Liver (tissue), 9 donors: ENCODE data around the gene TLE3. TPM values are rescaled to one million over a fixed set of nuclear protein-coding genes. Genes with fewer than 3 reads are reported as not detected.

Experiments
- DNase-seq: peaks from one replicate; pipeline ENCODE4 v3.0.0-alpha.2; 2017; ENCODE audit warnings: low spot score
- H3K27ac ChIP-seq, 2 donors: one replicate each; pipeline ENCODE4 v1.7.0; 2013; ENCODE audit warnings: inconsistent platforms in 2 of 2, low read length in 2 of 2, control low read depth in 1 of 2, low read depth in 1 of 2, mild to moderate bottlenecking in 1 of 2
- H3K27me3 ChIP-seq, 4 donors: one replicate each; pipeline versions ENCODE4 v1.6.1 to v1.7.0; 2013; ENCODE audit warnings: low read length in 3 of 4, inconsistent platforms in 1 of 4, mild to moderate bottlenecking in 1 of 4, moderate library complexity in 1 of 4; ENCODE audit not compliant: control insufficient read depth in 4 of 4, insufficient read depth in 4 of 4
- H3K36me3 ChIP-seq, 4 donors: one replicate each; pipeline versions ENCODE4 v1.6.1 to v1.7.0; 2013; ENCODE audit warnings: low read length in 3 of 4, mild to moderate bottlenecking in 3 of 4, low read depth in 1 of 4, moderate library complexity in 1 of 4; ENCODE audit not compliant: control insufficient read depth in 4 of 4, insufficient read depth in 3 of 4
- H3K4me1 ChIP-seq, 4 donors: one replicate each; pipeline versions ENCODE4 v1.6.1 to v1.7.0; 2013; ENCODE audit warnings: low read length in 3 of 4, mild to moderate bottlenecking in 3 of 4, moderate library complexity in 1 of 4; ENCODE audit not compliant: control insufficient read depth in 4 of 4, insufficient read depth in 4 of 4
- H3K4me3 ChIP-seq, 3 donors: one replicate each; pipeline versions ENCODE4 v1.6.1 to v1.7.0; 2013; ENCODE audit warnings: low read length in 3 of 3, control low read depth in 1 of 3, low read depth in 1 of 3, mild to moderate bottlenecking in 1 of 3
- H3K9ac ChIP-seq, 2 donors: one replicate each; pipeline ENCODE4 v1.7.0; 2013; ENCODE audit warnings: low read length in 2 of 2, mild to moderate bottlenecking in 2 of 2, moderate library complexity in 2 of 2, control low read depth in 1 of 2, low read depth in 1 of 2
- H3K9me3 ChIP-seq, 4 donors: one replicate each; pipeline versions ENCODE4 v1.6.1 to v1.7.0; 2013; ENCODE audit warnings: low read length in 3 of 4; ENCODE audit not compliant: control insufficient read depth in 4 of 4
- EGR1 ChIP-seq, 2 donors: IDR thresholded peaks; 2 replicates each; pipeline ENCODE4 v1.6.1; 2016 to 2018; ENCODE audit warnings: antibody characterized with exemption in 2 of 2, low read depth in 2 of 2
- FOXA2 ChIP-seq: IDR thresholded peaks from 2 replicates; pipeline ENCODE4 v1.6.1; 2016; ENCODE audit warnings: antibody characterized with exemption
- GABPA ChIP-seq, 2 donors: IDR thresholded peaks in 1 of 2; conservative IDR thresholded peaks in 1 of 2; 2 replicates each; pipeline ENCODE4 v1.6.1; 2016; ENCODE audit warnings: antibody characterized with exemption in 2 of 2, mild to moderate bottlenecking in 1 of 2, moderate library complexity in 1 of 2
- HNF4A ChIP-seq, 2 donors: conservative IDR thresholded peaks; 2 replicates each; pipeline ENCODE4 v1.6.1; 2016; ENCODE audit warnings: antibody characterized with exemption in 2 of 2, mild to moderate bottlenecking in 2 of 2
- HNF4G ChIP-seq: IDR thresholded peaks from 2 replicates; pipeline ENCODE4 v1.6.1; 2016; ENCODE audit warnings: antibody characterized with exemption
- NR2F2 ChIP-seq: IDR thresholded peaks from 2 replicates; pipeline ENCODE4 v1.6.1; 2016; ENCODE audit warnings: antibody characterized with exemption
- RXRA ChIP-seq, 2 donors: IDR thresholded peaks; 2 replicates each; pipeline ENCODE4 v1.6.1; 2017 to 2018; ENCODE audit warnings: antibody characterized with exemption in 2 of 2, mild to moderate bottlenecking in 1 of 2
- SP1 ChIP-seq: IDR thresholded peaks from 2 replicates; pipeline ENCODE4 v1.6.1; 2018; ENCODE audit warnings: antibody characterized with exemption, mild to moderate bottlenecking
- TAF1 ChIP-seq: conservative IDR thresholded peaks from 2 replicates; pipeline ENCODE4 v1.6.1; 2016; ENCODE audit warnings: antibody characterized with exemption, mild to moderate bottlenecking
- YY1 ChIP-seq: IDR thresholded peaks from 2 replicates; pipeline ENCODE4 v1.6.1; 2016; ENCODE audit warnings: antibody characterized with exemption, mild to moderate bottlenecking
- WGBS: extraction: QIAGEN DNeasy Blood & Tissue Kit; methylation state at CpG from one replicate; pipeline ENCODE4 v1.1.7; 2013; 5-methylcytosine and 5-hydroxymethylcytosine counted together
- polyA plus RNA-seq, 2 donors: library from polyadenylated mRNA; stranded (reverse) in 1 of 2; unstranded in 1 of 2; fragments of 200-250 nt in 1 of 2; fragments of >200 nt in 1 of 2; fragmentation: Nextera tagmentation in 1 of 2; extraction: Ambion mirVana in 1 of 2; gene quantifications; one replicate each; pipeline versions ENCODE4 v1.2.1 to v1.2.3, GENCODE V29; 2013 to 2015
- total RNA-seq, 2 donors: library from RNA; depleted of rRNA; stranded (reverse); fragments of >200 nt; gene quantifications; one replicate each; pipeline ENCODE4 v1.2.3, GENCODE V29; 2014
- TF ChIP-seq, protein P1 (sequence below): IDR thresholded peaks from 2 replicates; pipeline ENCODE4 v1.6.1; 2016; ENCODE audit warnings: antibody characterized with exemption, mild to moderate bottlenecking
- TF ChIP-seq, protein P2 (sequence below): IDR thresholded peaks from 2 replicates; pipeline ENCODE4 v1.6.1; 2016; ENCODE audit warnings: antibody characterized with exemption
- TF ChIP-seq, protein P3 (sequence below): IDR thresholded peaks from 2 replicates; pipeline ENCODE4 v1.6.1; 2016; ENCODE audit warnings: antibody characterized with exemption
- TF ChIP-seq, protein P4 (sequence below): IDR thresholded peaks from 2 replicates; pipeline ENCODE4 v1.6.1; 2016; ENCODE audit warnings: antibody characterized with exemption
- TF ChIP-seq, protein P5 (sequence below): fragments of 150-350 bp; IDR thresholded peaks from 2 replicates; pipeline ENCODE4 v1.5.1; 2017; ENCODE audit warnings: improper control_type of control experiment, low read depth, low read length; ENCODE audit not compliant: missing input control
- donor health status: healthy.
- donor health status: healthy.
- donor health status: healthy.
- donor health status: healthy.
- donor health status: healthy.

TLE3 gene
- total and polyA plus RNA-seq, 4 donors = 1.2 to 13.7 (median 8.5) TPM

DNA sequence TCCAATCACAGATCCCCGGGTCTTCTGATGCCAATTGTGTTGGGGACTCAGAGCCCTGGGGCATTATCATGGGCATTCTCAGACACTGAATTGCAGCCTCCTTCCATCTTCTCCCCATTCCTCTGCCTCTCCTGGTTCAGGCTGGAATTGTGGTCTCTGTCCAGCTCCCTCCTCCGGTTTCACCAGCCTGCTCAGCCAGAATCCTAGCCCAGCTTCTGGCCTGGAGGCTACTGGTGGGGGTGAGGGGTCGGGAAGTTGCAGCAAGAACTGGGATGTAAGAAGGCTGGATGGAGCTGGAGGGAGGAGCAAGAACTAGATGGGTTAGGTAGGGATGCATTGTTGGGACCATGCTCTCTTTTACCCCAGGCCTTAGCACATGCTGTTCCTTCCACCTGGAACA, 53.5 kb downstream of the TLE3 start:
- TF ChIP-seq, protein P1, sequence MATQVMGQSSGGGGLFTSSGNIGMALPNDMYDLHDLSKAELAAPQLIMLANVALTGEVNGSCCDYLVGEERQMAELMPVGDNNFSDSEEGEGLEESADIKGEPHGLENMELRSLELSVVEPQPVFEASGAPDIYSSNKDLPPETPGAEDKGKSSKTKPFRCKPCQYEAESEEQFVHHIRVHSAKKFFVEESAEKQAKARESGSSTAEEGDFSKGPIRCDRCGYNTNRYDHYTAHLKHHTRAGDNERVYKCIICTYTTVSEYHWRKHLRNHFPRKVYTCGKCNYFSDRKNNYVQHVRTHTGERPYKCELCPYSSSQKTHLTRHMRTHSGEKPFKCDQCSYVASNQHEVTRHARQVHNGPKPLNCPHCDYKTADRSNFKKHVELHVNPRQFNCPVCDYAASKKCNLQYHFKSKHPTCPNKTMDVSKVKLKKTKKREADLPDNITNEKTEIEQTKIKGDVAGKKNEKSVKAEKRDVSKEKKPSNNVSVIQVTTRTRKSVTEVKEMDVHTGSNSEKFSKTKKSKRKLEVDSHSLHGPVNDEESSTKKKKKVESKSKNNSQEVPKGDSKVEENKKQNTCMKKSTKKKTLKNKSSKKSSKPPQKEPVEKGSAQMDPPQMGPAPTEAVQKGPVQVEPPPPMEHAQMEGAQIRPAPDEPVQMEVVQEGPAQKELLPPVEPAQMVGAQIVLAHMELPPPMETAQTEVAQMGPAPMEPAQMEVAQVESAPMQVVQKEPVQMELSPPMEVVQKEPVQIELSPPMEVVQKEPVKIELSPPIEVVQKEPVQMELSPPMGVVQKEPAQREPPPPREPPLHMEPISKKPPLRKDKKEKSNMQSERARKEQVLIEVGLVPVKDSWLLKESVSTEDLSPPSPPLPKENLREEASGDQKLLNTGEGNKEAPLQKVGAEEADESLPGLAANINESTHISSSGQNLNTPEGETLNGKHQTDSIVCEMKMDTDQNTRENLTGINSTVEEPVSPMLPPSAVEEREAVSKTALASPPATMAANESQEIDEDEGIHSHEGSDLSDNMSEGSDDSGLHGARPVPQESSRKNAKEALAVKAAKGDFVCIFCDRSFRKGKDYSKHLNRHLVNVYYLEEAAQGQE = no peak
- no peak for TF ChIP-seq NR2F2
- no peak for TF ChIP-seq RXRA (IDR thresholded peaks at IDR 0.05)
- TF ChIP-seq EGR1 (IDR thresholded peaks at IDR 0.05; ENCODE audit: low read depth in 2 of 2) = no peak
- TF ChIP-seq FOXA2 = no peak
- TF ChIP-seq GABPA (IDR thresholded peaks at IDR 0.05 in 1 of 2, conservative IDR thresholded peaks at IDR 0.05 in 1 of 2) = no peak
- TF ChIP-seq SP1 = no peak
- TF ChIP-seq, protein P2, sequence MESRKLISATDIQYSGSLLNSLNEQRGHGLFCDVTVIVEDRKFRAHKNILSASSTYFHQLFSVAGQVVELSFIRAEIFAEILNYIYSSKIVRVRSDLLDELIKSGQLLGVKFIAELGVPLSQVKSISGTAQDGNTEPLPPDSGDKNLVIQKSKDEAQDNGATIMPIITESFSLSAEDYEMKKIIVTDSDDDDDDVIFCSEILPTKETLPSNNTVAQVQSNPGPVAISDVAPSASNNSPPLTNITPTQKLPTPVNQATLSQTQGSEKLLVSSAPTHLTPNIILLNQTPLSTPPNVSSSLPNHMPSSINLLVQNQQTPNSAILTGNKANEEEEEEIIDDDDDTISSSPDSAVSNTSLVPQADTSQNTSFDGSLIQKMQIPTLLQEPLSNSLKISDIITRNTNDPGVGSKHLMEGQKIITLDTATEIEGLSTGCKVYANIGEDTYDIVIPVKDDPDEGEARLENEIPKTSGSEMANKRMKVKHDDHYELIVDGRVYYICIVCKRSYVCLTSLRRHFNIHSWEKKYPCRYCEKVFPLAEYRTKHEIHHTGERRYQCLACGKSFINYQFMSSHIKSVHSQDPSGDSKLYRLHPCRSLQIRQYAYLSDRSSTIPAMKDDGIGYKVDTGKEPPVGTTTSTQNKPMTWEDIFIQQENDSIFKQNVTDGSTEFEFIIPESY = no peak
- TF ChIP-seq HNF4G = no peak
- no peak for TF ChIP-seq YY1
- TF ChIP-seq, protein P3, sequence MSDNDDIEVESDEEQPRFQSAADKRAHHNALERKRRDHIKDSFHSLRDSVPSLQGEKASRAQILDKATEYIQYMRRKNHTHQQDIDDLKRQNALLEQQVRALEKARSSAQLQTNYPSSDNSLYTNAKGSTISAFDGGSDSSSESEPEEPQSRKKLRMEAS = no peak
- TF ChIP-seq, protein P4, sequence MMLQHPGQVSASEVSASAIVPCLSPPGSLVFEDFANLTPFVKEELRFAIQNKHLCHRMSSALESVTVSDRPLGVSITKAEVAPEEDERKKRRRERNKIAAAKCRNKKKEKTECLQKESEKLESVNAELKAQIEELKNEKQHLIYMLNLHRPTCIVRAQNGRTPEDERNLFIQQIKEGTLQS = no peak
- TF ChIP-seq, protein P5, sequence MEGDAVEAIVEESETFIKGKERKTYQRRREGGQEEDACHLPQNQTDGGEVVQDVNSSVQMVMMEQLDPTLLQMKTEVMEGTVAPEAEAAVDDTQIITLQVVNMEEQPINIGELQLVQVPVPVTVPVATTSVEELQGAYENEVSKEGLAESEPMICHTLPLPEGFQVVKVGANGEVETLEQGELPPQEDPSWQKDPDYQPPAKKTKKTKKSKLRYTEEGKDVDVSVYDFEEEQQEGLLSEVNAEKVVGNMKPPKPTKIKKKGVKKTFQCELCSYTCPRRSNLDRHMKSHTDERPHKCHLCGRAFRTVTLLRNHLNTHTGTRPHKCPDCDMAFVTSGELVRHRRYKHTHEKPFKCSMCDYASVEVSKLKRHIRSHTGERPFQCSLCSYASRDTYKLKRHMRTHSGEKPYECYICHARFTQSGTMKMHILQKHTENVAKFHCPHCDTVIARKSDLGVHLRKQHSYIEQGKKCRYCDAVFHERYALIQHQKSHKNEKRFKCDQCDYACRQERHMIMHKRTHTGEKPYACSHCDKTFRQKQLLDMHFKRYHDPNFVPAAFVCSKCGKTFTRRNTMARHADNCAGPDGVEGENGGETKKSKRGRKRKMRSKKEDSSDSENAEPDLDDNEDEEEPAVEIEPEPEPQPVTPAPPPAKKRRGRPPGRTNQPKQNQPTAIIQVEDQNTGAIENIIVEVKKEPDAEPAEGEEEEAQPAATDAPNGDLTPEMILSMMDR = no peak
- no peak for TF ChIP-seq HNF4A (conservative IDR thresholded peaks at IDR 0.05)
- DNase-seq = no peak
- H3K4me3 ChIP-seq = no peak overlapping the region
- 89% methylated on average over 3 of the region's 3 CpGs for WGBS
- H3K9ac ChIP-seq = no peak overlapping the region
- no peak overlapping the region for H3K27ac ChIP-seq
- H3K9me3 ChIP-seq = no peaks in the 10 kb centered on the region
- no peaks in the 10 kb centered on the region for H3K27me3 ChIP-seq
- H3K36me3 ChIP-seq = peaks cover 0 to 2% (median 1%) of the 10 kb centered on the region in 4 donors
- no peaks in the 10 kb centered on the region for H3K4me1 ChIP-seq

DNA sequence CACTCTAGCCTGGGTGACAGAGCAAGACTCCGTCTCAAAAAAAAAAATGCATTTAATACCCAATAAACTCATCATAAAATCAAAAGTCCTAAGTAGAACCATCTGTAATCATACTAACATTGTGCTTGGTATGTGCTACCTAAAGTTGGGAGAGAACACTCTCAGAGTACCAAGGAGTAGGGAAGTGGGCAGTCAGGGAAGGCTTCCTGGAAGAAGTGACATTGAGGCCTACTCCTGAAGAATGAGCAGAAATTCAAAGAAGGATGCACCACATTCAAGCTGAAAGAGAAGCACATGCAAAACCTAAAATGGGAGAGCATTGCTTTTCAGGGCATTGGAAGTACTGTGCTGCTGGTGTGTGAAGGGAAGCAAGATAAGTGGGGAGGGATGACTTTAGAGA, 54.1 kb downstream of the TLE3 start:
- Histone ChIP-seq H3K9me3 (no peaks in the 10 kb centered on the region), H3K4me1 (no peaks in the 10 kb centered on the region), H3K4me3 (no peak overlapping the region), H3K27ac (no peak overlapping the region), H3K36me3 (peaks cover 0 to 2% (median 0%) of the 10 kb centered on the region in 4 donors), H3K27me3 (no peaks in the 10 kb centered on the region), H3K9ac (no peak overlapping the region)
- 90% methylated on average over 1 of the region's 1 CpG for WGBS
- DNase-seq = no peak
- TF ChIP-seq EGR1 (IDR thresholded peaks at IDR 0.05; ENCODE audit: low read depth in 2 of 2) (no peak), SP1 (no peak), TAF1 (no peak), GABPA (IDR thresholded peaks at IDR 0.05 in 1 of 2, conservative IDR thresholded peaks at IDR 0.05 in 1 of 2) (no peak), YY1 (no peak)
- TF ChIP-seq, protein P4 = no peak
- TF ChIP-seq, protein P1 = no peak
